GM10248 (cell line): ENCODE data around the gene ADGRB2.

Source experiments
- CTCF ChIA-PET: fragments of 300-600 bp; sonication (Branson Sonifier 250); formaldehyde crosslinking; extraction: SDS; loops from one replicate; lab custom pipeline; 2021; ENCODE audit warnings: antibody characterized with exemption; lab: Yijun Ruan, JAX
- POLR2A ChIA-PET: fragments of 350-650 bp; sonication (Branson Sonifier 250); formaldehyde crosslinking; extraction: SDS; loops from one replicate; lab custom pipeline; 2020; ENCODE audit warnings: antibody characterized with exemption; lab: Yijun Ruan, JAX
- DNase-seq: peaks from one replicate; pipeline ENCODE4 v3.0.0; 2012; ENCODE audit errors: extremely low spot score
- CTCF ChIP-seq: IDR thresholded peaks from 2 replicates; pipeline ENCODE4 v1.5.1; 2012; ENCODE audit warnings: mild to moderate bottlenecking, low read depth; ENCODE audit errors: extremely low read depth, missing control alignments, control extremely low read depth

The ADGRB2 gene

GRCh38 chr1:31764312-31765040, at the start of gene ADGRB2:
Gene ADGRB2, minus strand, starts transcription at chr1:31764340. Its CDS starts 7,119 bp downstream, at chr1:31757221.
- ChIA-PET CTCF (interaction anchor here (1.3 to 7.3 kb wide), 3 partner anchors 25 to 199 kb away, joined by 3 to 44 read pairs (median 3); partner anchors contain the start of gene SPOCD1), POLR2A (no interaction called here)
- DNase-seq, result no peak
- TF ChIP-seq CTCF, result peak; percentile 29

- POLR2A ChIA-PET, result no interaction called here
- CTCF ChIA-PET, result interaction anchor here (0.7 to 6.0 kb wide), 5 partner anchors 21 to 418 kb away, joined by 3 to 41 read pairs (median 4); no protein-coding TSS in a partner anchor
- TF ChIP-seq CTCF, result no peak
- DNase-seq, result peak; percentile 6
Measured at GRCh38 chr1:31812158-31812829, 48.2 kb upstream of the ADGRB2 start.

- CTCF ChIA-PET, result interaction anchor here (1.2 to 3.3 kb wide), 2 partner anchors 23 to 224 kb away, joined by 3 to 12 read pairs; no protein-coding TSS in a partner anchor
Measured at GRCh38 chr1:31811605-31812004, 47.5 kb upstream of the ADGRB2 start.

GRCh38 chr1:31809698-31810097, 45.6 kb upstream of the ADGRB2 start:
- no peak for TF ChIP-seq CTCF
- POLR2A ChIA-PET, result no interaction called here
- CTCF ChIA-PET, result interaction anchor here (0.8 to 1.5 kb wide), 4 partner anchors 9 to 253 kb away, joined by 3 to 6 read pairs (median 4); no protein-coding TSS in a partner anchor
- DNase-seq, result no peak

More at GRCh38 chr1:31811605-31812004, 47.5 kb upstream of the ADGRB2 start:
- POLR2A ChIA-PET, result no interaction called here
- no peak for TF ChIP-seq CTCF
- no peak for DNase-seq

GRCh38 chr1:31807273-31808048, 43.3 kb upstream of the ADGRB2 start:
- no peak for DNase-seq
- CTCF ChIA-PET, result interaction anchor here (0.8 to 1.1 kb wide), 2 partner anchors 28 to 156 kb away, joined by 3 read pairs; no protein-coding TSS in a partner anchor
- no peak for TF ChIP-seq CTCF
- POLR2A ChIA-PET, result interaction anchor here (0.6 kb wide), 1 partner anchor 8 kb away, joined by 3 read pairs; no protein-coding TSS in a partner anchor
